DND-41 (cell line): ENCODE data around the gene STARD7.

Experiments
- ATAC-seq: fragments of 200-7000 bp; cut with Tn5 transposase; 3 replicates; pipeline ENCODE4 v1.9.1; 2021; ENCODE audit warnings: low read depth; ENCODE audit not compliant: insufficient read depth
- DNase-seq: peaks from one replicate; pipeline ENCODE4 v3.0.0-alpha.2; 2020
- H2AFZ ChIP-seq: 2 replicates; pipeline ENCODE4 v1.6.0; 2012; ENCODE audit warnings: low read depth, low read length
- H3K27ac ChIP-seq: 2 replicates; pipeline ENCODE4 v1.5.1; 2012; ENCODE audit warnings: low read length, inconsistent platforms
- H3K27me3 ChIP-seq: fragments of 200-600 bp; sonication (generic); 2 replicates; pipeline ENCODE4 v1.6.0; 2012; ENCODE audit warnings: low read length, mild to moderate bottlenecking, inconsistent platforms; ENCODE audit not compliant: insufficient read depth, poor library complexity
- H3K36me3 ChIP-seq: 2 replicates; pipeline ENCODE4 v1.5.1; 2012; ENCODE audit warnings: low read length, inconsistent platforms; ENCODE audit not compliant: insufficient read depth
- H3K4me1 ChIP-seq: 2 replicates; pipeline ENCODE4 v1.5.1; 2012; ENCODE audit warnings: mild to moderate bottlenecking, low read length; ENCODE audit not compliant: insufficient read depth
- H3K4me2 ChIP-seq: 2 replicates; pipeline ENCODE4 v1.6.0; 2012; ENCODE audit warnings: mild to moderate bottlenecking, moderate library complexity, low read length, inconsistent platforms; ENCODE audit not compliant: insufficient read depth
- H3K4me3 ChIP-seq, 2 experiments: fragments of 200-600 bp in 1 of 2; shearing (Covaris generic) in 1 of 2; 2 replicates each; pipeline ENCODE4 v1.5.1; 2012 to 2016; ENCODE audit warnings: inconsistent platforms in 2 of 2, low read length in 2 of 2, mild to moderate bottlenecking in 2 of 2, low read depth in 1 of 2, moderate library complexity in 1 of 2
- H3K79me2 ChIP-seq: 2 replicates; pipeline ENCODE4 v1.6.0; 2012; ENCODE audit warnings: low read length, inconsistent platforms; ENCODE audit not compliant: insufficient read depth
- H3K9ac ChIP-seq: 2 replicates; pipeline ENCODE4 v1.6.0; 2012; ENCODE audit warnings: low read depth, mild to moderate bottlenecking, inconsistent platforms, low read length, moderate library complexity
- H3K9me3 ChIP-seq: 2 replicates; pipeline ENCODE4 v1.5.1; 2012; ENCODE audit warnings: low read length, moderate library complexity, mild to moderate bottlenecking, inconsistent platforms; ENCODE audit not compliant: insufficient read depth, severe bottlenecking
- H4K20me1 ChIP-seq: 2 replicates; pipeline ENCODE4 v1.6.0; 2012; ENCODE audit warnings: low read length; ENCODE audit not compliant: insufficient read depth
- CTCF ChIP-seq: IDR thresholded peaks from 2 replicates; pipeline ENCODE4 v1.5.1; 2012; ENCODE audit warnings: borderline replicate concordance, low read length, moderate library complexity, mild to moderate bottlenecking; ENCODE audit not compliant: poor library complexity, severe bottlenecking; ENCODE audit errors: extremely low read depth
- EZH2 ChIP-seq: IDR thresholded peaks from 3 replicates; pipeline ENCODE4 v1.6.1; 2012; ENCODE audit warnings: borderline replicate concordance, low read depth, mild to moderate bottlenecking, moderate library complexity, low read length, inconsistent platforms; ENCODE audit not compliant: severe bottlenecking

Gene STARD7

GRCh38 chr2:96151595-96152303 is 56.9 kb downstream of the STARD7 start:
- DNase-seq (no peak), ATAC-seq (no peak)
- Histone ChIP-seq H2AFZ (no peak overlapping the region), H3K9ac (no peak overlapping the region), H3K4me1 (peaks cover 29% of the 10 kb centered on the region), H4K20me1 (no peaks in the 10 kb centered on the region; the same call in 1 of the 2 replicates), H3K79me2 (no peaks in the 10 kb centered on the region), H3K27ac (no peak overlapping the region), H3K27me3 (no peaks in the 10 kb centered on the region), H3K9me3 (no peaks in the 10 kb centered on the region), H3K4me2 (no peak overlapping the region), H3K36me3 (no peaks in the 10 kb centered on the region), H3K4me3 (no peak overlapping the region)
- TF ChIP-seq CTCF, result no peak
- TF ChIP-seq EZH2, result no peak

- no peaks in the 10 kb centered on the region for H3K36me3 ChIP-seq
- H3K9me3 ChIP-seq, result no peaks in the 10 kb centered on the region
- no peak overlapping the region for H3K27ac ChIP-seq
- no peak overlapping the region for H2AFZ ChIP-seq
- H3K9ac ChIP-seq, result no peak overlapping the region
- no peak overlapping the region for H3K4me3 ChIP-seq
- no peak overlapping the region for H3K4me2 ChIP-seq
- H3K27me3 ChIP-seq, result no peaks in the 10 kb centered on the region
- no peaks in the 10 kb centered on the region; the same call in 1 of the 2 replicates for H4K20me1 ChIP-seq
- ATAC-seq (no peak), DNase-seq (no peak)
- peaks cover 36% of the 10 kb centered on the region for H3K4me1 ChIP-seq
- H3K79me2 ChIP-seq, result no peaks in the 10 kb centered on the region
- TF ChIP-seq CTCF (no peak), EZH2 (no peak)
Observed at GRCh38 chr2:96150791-96151594, 57.6 kb downstream of the STARD7 start.

- no peak overlapping the region for H3K4me2 ChIP-seq
- TF ChIP-seq EZH2 (no peak), CTCF (no peak)
- H3K9ac ChIP-seq, result no peak overlapping the region
- no peaks in the 10 kb centered on the region; the same call in 1 of the 2 replicates for H3K36me3 ChIP-seq
- H3K27ac ChIP-seq, result no peak overlapping the region
- H3K9me3 ChIP-seq, result no peaks in the 10 kb centered on the region
- peaks cover 44% of the 10 kb centered on the region for H3K4me1 ChIP-seq
- H3K4me3 ChIP-seq, result no peak overlapping the region
- DNase-seq (no peak), ATAC-seq (no peak)
- H2AFZ ChIP-seq, result no peak overlapping the region
- no peaks in the 10 kb centered on the region; the same call in 1 of the 2 replicates for H4K20me1 ChIP-seq
- H3K79me2 ChIP-seq, result peaks cover 2% of the 10 kb centered on the region
- no peaks in the 10 kb centered on the region for H3K27me3 ChIP-seq
Observed at GRCh38 chr2:96150007-96150640, 58.5 kb downstream of the STARD7 start.
